GM21447 (cell line): ENCODE data around the gene MRNIP.
A peak's percentile ranks its signal among the peaks of the same experiment; 100 is the strongest.

Experiments used
- ATAC-seq: cut with Tn5 transposase; IDR thresholded peaks from one replicate; pipeline ENCODE4 v1.9.1; 2021; ENCODE audit not compliant: unreplicated experiment

The MRNIP gene

DNA sequence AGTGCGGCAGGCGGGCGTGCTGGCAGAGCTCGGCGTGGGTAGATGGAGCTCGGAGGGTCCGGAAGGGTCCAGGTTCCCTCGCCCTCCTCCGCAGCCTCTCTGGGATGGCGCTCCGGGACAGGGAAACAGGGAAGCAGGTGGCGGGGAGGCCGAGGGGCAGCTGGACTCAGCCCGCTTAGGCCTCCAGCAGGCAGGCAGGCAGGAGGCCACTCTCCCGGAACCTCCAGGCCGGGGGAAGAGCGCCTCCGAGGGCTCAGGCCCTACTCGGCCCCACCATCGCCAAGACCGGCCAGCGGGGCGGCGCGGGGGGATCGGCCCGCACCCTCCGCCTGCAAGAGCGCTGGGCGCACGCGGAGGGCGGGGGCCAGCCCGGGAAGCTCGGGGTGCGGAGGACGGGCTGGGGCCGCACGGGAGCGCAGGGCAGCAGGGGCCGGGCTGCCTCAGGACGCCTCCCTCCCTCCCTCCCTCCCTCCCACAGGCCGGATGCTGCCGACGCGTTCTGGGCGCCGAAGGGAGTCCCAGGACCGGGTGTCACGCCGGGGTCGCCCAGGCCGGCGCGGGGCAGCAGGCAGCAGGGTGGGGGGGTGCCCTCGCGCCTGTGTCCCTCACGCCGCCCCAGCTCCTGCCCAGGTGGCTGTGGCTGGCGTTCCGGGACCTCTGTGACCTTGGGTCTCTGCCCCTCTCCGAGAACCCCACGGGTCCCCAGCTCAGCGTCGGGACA is 52.9 kb downstream of the MRNIP start:
- ATAC-seq = peak; percentile 14

DNA sequence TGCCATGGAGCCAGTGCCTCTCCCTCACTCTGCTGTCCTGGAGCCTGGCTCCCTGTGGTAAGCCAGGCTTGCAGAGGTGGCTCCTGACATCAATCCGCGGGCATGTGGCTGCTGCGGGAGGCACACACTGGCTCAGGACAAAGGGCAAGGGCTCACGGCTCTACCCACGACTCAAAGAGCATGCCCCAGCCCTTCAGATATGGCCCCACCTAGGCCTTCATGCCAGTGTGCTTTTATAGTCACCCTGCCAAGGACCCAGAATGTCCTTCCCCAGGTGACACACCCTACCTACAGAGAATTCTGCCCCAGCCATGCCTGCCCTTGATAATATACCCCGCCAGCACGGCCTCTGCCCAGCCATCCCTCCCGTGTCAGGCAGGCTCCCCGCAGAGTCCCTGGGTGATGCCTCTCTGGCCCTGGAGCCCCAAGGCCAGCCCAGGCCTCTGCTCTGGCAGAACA is 53.5 kb downstream of the MRNIP start:
- no peak for ATAC-seq

DNA sequence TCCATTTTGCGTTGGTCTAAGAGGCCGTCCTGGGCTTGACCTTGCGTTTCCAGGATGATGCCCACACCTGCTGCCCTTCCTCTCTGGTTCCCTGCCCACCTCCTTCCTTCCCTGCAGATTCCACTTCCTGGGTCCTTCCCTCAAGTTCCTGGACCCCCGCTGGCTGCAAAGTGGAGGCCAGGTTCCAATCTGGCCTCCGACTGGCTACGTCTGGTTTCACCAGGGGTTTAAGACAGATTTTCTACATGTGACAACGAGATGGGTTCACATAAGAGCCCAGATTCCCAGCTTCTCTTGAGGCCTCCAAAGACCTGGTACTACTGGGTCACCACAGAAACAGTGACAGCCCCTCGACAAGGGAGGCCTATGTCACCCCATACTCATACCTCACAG is 54.1 kb downstream of the MRNIP start:
- ATAC-seq = no peak

DNA sequence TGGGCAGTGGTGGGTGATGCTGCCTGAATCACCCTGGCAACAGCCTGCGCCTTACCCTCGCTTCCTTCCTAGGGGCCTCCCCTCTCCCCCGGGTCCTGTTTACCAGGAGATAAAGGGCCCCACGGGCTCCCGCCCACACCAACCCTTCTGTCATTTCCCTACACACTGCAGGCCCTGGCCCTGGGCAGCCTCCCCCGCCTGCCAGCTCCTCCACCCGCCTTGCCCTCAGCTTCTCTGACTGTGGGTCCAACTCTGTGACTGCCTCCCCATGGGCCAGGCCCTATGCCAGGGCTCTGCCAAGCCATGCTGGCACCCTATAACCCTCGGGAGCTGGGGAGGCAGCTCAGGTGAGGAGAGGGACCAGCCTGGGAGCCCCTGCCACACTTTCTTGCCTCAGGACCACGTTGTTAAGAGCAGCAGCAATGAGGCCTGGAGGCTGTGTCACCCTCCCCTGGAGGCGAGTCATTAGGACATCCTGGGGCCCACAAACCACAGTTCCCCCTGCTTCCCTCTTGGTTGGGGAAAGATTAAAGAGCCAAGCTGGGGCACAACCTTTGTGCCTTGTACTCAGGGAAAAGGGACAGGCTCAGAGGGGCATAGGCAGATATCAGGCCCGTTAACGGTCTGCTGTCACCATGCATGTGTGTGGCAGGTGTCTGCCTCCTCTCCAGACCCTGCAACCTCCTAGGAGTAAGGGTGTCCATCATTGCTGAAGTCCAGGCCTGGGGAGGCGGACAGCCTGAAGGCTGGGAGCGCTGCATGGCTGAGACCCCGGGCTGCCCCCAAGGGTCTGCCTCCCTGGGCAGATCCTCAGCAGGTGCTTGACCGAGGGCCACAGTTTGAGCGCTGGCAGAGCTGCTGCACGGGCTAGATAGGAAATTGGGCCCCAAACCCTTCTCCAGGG is 54.7 kb downstream of the MRNIP start:
- ATAC-seq = no peak

DNA sequence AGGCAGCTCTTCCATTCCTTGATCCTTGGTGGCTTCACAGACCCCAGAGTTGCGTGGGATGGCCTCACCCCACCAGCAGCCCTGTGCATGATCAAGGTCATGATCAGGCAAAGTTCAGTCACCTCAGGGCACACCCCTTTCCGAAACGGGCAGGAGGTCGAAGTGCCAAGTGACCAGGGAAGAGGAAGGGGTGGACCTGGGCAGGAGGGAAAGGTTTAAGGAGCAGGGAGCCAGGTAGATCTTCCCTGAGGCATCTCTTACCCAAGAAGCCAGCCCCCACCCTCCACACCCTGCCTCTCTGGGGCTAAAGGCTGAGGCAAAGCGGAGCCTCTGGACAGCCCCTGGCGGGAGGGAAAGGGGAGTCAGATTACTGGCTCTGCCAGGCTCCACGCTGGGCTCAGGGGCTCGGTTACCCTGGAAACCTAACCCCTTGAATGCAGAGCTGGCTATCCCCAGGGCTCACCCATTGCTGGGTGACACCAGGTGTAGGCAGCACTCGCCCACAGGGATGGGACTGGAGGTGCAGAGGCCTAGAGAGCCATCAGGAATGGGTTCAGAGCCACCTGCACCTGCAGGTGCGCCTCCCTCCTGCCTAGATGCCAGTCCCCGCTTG is 55.6 kb downstream of the MRNIP start:
- ATAC-seq = no peak

DNA sequence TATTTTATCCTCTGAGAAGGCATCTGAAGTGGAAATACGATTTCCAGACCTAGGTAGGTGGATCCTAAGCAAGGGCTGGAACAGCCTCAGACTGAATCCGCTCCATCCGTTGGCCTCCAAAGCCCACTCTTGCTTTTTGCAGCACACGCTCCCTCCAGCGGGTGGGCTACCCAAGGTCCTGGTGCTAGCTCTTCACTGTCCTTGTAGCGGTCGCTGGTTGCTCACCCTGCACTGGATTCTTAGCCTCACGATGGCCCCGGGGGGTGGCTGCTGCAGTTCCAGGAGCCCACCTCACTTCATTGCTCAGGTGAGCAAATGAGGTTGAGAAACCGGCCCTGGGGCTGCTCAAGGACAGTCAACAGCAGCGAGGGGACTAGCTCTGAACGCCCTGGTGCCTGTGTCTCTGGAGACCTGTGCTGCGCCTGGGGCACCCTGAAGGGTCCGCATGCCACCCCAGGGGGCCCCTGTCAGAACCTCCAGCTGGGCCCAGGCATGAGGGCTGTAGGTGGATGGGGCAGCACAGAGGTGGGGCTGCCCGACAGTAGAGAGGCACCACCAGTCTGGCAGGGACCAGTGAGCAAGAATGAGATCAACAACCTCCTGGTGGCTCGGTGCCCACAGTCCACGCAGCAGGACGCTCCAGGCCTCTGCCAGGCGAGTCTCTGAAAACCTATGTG is 56.3 kb downstream of the MRNIP start:
- no peak for ATAC-seq

DNA sequence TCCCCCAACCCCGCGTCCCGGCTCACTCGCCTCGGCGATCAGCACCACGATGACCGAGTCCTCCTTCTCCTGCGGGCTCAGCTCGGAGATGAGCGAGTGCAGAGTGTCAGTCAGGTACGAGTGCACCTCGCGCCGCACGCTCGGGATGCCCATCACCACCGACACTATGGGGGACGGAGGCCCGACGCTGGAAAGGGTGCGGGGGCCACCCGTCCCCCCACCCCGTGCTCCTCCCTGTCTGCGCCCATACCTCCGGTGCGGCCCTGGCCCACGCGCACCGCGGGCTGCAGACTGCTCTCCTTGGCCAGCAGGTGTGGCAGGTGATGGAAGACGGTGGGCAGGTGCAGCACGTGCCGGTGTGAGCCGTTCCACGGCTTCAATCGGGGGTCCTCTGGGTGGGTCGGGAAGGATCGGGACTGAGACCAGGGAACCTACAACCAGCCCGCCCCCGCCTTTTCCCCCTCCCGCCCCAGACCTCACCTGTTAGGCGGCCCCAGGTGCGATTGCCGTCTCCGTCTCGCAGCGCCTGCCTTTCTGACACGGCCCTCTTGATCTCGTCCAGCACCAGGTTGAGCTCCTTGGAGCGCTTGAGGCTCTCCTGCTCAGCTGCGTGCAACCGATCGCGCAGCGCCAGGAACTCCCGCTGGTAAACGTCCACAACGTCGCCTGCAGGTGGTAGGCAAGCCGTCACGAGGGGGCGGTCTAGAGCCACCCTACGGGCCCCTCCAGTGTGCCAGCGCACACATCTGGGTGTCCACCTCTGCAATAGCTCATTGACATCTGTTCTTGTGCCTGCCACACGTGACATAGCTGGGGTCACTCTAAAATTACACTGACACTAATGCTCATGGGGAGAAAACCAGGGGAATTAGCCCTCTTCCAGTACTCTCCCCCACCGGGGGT is 57.1 kb downstream of the MRNIP start:
- ATAC-seq = peak; percentile 38

DNA sequence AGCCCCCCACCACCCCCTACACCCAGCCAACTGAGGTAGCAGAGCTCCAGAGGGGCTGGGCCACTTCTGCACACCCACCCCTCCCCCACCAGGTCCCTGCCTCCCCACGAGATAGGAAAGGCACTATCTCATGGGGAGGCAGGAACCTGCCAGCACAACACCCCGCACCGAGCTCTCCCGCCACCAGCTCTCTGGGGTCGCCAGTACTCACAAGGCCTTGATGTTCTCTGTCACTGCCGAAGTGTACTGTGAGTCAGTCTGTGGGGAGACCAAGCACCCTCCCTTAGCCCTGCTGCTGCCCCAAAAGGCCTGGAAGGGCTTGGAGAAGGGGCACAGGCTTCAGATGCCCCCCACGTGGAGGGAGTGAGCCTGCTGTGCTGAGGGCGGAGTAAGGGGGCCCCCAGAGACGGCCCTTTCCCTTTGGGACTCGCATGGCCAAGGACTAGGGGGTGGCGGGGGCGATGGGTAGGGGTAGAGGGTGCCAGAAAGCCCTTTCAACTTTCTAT is 57.9 kb downstream of the MRNIP start:
- ATAC-seq = no peak

DNA sequence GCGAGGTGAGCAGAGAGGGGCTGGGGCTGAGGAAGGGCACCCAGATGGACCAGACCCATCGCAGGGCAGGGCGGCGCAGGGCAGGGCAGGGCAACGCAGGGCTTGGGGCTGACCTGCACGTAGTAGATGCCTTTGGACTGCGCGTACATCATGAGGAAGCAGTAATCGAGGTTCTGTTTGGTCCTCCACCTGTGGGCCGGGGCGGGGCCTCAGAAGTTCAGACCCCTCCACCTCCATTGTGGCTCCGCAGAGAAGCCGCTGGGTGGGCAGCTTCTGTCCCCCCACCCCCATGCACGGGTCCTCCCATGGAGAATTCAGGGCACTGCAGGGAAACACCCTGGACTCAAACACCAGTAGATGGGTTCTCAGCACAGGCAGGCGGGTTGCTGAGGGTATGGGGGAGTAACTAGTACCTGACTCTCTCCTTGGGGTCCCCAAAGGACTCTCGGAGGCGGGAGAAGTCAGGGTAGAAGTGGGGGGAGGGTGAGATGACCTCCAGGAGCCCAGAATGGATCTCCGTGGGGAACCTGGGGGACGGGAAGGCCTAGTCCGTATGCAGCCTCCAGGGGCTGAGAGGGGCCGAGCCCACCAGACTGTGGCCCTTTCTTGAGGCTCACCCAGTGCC is 58.4 kb downstream of the MRNIP start:
- no peak for ATAC-seq

DNA sequence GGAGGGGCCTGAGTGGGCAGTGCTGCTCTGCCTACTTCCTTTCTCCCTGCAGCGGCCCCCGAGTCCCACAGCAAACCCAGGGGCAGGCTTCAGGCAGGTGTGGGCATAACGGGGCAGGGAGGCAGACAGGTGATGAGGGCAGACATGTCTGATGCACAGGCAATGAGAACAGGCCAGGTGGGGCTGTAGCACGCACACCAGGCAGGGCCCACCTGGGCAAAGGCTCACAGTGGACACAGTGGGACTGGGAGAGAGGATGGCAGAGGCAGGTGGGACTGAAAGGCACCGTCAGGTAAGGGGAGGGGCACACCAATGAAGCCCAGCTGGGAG is 59.0 kb downstream of the MRNIP start:
- ATAC-seq = no peak

DNA sequence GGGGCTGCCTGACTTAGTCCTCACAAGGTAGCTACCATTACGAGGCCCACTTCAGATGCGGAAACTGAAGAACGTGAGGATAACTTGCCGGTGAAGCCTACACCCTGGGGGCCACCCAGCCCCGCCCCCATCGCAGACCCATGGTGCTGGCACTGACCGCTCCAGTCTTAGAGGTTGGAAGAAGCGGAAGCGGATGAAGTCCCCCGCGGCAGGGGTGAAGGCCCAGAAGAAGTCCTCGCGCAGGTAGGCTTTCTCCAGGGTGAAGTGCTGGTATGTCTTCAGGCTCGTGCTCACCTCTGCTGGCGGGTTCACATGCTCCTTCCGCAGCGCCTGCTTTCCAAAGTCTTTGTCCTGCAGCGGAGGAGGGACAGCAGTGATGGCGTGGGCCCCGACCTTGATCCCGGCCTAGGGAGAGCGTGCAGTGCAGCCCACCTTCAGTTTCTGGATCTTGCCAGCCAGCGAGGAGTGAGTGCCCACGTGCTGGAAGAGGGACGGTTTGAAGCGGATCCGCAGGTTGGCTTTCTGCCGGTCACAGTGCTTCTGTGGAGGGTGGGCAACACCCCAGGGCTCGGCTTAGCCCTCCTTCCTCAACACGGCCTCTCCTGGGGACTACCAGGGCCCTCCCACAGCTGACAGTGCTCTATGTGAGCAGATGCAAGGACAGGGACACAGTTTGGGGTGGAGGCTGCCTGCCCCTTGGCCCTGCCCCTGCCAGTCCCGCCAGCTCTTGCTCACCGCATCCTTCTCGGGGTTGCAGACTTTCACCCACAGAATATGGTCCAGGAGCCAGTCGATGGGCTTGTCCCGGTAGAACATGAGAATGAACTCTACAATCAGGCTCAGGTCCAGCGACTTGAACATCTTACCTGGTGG is 59.6 kb downstream of the MRNIP start:
- no peak for ATAC-seq

DNA sequence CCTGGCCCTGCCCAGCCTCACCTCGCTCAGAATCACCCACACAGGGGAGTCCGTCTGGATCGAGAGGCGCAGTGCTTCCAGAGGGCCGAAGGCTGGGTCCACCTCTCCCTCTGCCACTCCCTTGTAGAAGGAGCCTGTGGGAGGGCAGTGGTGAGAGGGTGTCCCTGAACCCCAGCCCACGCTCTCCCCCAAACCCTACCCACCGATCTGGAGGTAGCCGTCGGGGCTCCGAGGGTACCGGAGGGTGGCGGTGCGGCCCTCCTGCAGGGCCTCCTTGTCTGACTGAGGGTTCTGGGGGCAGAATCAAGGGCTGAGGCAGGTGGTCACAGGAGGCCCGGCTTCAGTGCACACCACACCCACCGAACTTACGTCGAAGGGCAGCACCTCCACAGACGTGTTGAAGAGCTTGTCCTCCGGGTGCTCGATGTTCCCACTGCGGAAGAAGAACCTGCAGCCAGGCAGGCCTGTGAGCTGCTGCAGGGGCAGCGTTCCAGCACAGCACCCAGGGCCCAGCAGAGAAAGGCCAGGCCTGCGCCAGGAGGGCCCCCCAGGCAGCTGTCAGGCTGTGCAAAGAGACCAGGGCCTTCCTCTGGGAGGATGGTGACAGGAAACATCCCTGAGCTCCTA is 60.4 kb downstream of the MRNIP start:
- no peak for ATAC-seq

DNA sequence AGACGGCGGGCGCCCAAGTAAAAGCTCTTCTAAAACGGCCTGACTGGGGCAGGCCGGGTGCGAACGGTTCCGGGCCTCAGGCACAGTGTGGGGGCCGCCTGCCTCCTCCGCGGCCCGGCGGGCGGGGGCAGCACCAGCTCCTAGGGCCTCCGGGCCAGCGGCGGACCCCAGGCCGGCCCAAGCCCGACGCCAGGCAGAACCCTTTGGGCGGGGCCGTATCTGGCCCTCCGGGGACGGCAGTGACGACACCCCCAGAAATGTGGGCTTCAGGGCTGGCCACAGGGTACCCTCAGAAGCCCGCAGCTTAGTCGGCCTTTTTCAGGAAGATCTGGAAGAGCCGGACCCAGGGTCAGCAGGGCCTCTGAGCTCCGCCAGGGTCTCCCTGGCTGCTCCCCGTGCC is 60.9 kb downstream of the MRNIP start:
- ATAC-seq = no peak

DNA sequence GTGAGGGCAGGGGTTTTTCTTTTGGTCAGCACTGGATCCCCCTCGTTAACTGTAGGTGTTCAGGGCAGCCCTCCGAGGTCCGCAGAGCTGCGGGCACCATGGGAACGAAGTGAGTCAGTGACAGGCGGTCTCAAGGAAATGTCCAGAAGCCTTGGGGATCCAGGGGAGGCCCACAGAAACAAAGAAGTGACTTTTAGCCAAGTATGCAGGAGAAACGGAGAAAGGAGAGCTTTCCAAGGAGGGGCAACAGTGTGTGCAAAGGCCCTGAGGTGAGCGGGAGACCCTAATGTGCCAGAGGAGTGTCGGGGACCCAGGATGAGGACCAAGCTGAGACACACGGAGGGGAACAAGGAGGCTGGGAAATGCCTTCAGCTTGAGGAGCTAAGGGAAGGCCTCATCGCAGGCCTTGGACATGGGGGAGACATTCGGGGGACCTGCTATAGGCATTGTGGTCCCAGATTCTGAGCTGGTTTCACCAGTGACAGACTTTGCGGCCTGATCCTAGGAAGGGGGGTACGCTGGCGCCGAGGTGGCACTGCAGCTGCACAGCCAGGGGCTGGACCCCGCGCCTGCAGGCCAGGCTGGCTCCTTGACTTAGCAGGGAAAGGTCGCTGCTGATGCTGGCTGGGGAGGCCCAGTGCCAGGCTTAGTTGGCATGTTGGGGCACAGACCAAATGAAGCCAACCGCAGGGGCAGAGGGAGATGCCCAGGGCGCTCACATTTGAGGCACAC is 61.6 kb downstream of the MRNIP start:
- no peak for ATAC-seq

DNA sequence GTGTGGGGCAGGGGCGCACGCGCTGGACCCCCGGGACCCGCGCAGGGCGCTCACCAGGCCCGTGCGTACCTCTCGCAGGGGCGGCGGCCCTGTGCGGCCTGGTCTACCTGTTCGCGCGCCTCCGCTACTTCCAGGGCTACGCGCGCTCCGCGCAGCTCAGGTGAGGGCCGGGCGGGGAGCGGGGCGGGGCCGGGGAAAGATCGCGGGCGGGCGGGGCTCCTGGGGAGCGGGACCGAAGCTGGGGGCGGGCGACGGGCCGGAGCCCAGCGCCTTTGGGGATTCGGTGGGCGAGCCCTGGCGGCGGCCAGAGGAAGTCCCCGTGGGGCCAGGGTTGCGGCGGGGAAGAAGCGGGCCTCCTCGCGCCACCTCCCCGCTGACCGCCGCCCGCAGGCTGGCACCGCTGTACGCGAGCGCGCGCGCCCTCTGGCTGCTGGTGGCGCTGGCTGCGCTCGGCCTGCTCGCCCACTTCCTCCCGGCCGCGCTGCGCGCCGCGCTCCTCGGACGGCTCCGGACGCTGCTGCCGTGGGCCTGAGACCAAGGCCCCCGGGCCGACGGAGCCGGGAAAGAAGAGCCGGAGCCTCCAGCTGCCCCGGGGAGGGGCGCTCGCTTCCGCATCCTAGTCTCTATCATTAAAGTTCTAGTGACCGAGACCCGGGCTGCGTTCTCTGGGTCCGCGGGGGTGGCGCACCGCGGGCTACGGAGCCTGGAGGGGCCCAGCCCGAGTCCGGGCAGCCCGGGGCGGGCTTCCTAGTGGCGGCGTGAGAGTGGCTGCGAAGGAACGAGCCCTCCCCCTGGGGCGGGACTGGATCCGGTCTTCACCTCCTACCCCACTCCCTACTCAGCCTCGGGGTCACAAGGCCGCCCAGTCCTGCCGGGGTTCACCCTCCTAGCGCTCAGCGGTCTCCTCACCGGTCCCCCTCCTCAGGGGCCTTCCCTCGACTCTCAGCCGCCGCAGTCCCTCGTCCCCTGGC is 62.5 kb downstream of the MRNIP start:
- peak; percentile 67 for ATAC-seq

DNA sequence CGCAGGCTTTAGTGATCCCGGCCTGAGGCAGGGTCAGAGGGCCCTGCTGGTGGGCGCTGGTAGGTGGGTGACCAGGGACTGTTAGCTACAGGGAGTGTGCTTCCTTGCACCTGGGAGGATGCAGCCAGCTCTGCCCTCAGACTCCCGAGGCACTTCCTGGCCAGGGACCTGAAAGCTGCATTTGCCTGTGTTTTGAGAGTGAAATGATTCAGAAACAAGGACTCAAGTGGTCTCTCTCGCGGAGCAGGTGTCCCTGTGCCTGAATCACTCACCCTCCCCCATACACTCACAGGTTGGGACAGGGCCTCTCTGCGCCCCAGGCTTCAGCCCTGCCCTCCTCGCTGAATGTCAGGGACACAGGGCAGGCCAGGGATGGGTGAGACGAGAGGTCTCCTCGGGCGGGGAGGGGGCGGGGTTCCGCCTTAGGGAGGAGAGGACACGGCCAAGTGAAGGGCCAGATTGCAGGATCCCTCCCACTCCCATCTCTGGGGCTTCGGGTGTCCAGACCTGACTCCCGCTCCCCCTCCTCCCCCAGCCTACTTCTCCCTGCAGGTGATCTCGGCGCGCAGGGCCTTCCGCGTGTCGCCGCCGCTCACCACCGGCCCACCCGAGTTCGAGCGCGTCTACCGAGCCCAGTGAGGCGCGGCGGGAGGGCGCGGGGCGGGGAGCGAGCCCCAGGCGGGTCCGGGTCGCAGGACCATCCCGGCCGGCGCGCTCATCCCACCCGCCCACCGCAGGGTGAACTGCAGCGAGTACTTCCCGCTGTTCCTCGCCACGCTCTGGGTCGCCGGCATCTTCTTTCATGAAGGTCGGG is 63.4 kb downstream of the MRNIP start:
- ATAC-seq = no peak
